Keratinocyte (primary cell): ENCODE results near the gene ZNG1F. TPM values are rescaled to one million over a fixed set of nuclear protein-coding genes. Genes with fewer than 3 reads are reported as not detected.
"Not testable (repeated sequence)": the region's sequence is repeated elsewhere in the genome, so short reads cannot be mapped to it uniquely, and the experiment has no call there.

Experiments
- DNase-seq: peaks from one replicate; pipeline ENCODE4 v3.0.0-alpha.2; 2011; ENCODE audit warnings: low read depth, missing footprints, low spot score
- FAIRE-seq: peaks from 2 replicates; lab custom pipeline; 2011; peaks lifted over from hg19 to GRCh38; lab: Jason Lieb, UNC
- H2AFZ ChIP-seq: 2 replicates; pipeline ENCODE4 v1.6.0; 2012; ENCODE audit warnings: low read length, control low read depth, inconsistent platforms; ENCODE audit not compliant: control insufficient read depth
- H3K27ac ChIP-seq: 2 replicates; pipeline ENCODE4 v1.5.1; 2011; ENCODE audit warnings: low read length; ENCODE audit not compliant: control insufficient read depth, insufficient read depth
- H3K27me3 ChIP-seq: 3 replicates; pipeline ENCODE4 v1.6.0; 2011; ENCODE audit warnings: low read length; ENCODE audit not compliant: control insufficient read depth, insufficient read depth; ENCODE audit errors: extremely low read depth
- H3K36me3 ChIP-seq, 2 experiments: 2 replicates in 1 of 2; 3 replicates in 1 of 2; pipeline ENCODE4 v1.5.1; 2011; ENCODE audit warnings: low read length in 2 of 2, mild to moderate bottlenecking in 1 of 2; ENCODE audit not compliant: control insufficient read depth in 2 of 2, insufficient read depth in 2 of 2; ENCODE audit errors: extremely low read depth in 1 of 2
- H3K4me1 ChIP-seq: 3 replicates; pipeline ENCODE4 v1.5.1; 2011; ENCODE audit warnings: low read length; ENCODE audit not compliant: control insufficient read depth, insufficient read depth; ENCODE audit errors: extremely low read depth
- H3K4me2 ChIP-seq: 3 replicates; pipeline ENCODE4 v1.6.0; 2011; ENCODE audit warnings: low read depth, low read length; ENCODE audit not compliant: control insufficient read depth, insufficient read depth; ENCODE audit errors: extremely low read depth
- H3K4me3 ChIP-seq, 3 experiments: fragments of 200-600 bp in 1 of 3; sonication (generic) in 1 of 3; 2 replicates in 2 of 3; 3 replicates in 1 of 3; pipeline ENCODE4 v1.5.1; 2011 to 2016; ENCODE audit warnings: low read length in 3 of 3, mild to moderate bottlenecking in 3 of 3, control low read depth in 2 of 3, inconsistent platforms in 1 of 3, low read depth in 1 of 3, mixed read lengths in 1 of 3, mixed run types in 1 of 3, moderate library complexity in 1 of 3; ENCODE audit not compliant: control insufficient read depth in 2 of 3, insufficient read depth in 2 of 3; ENCODE audit errors: extremely low read depth in 1 of 3
- H3K79me2 ChIP-seq: 2 replicates; pipeline ENCODE4 v1.6.0; 2012; ENCODE audit warnings: low read length; ENCODE audit not compliant: control insufficient read depth, insufficient read depth
- H3K9ac ChIP-seq: 3 replicates; pipeline ENCODE4 v1.6.0; 2011; ENCODE audit warnings: low read length; ENCODE audit not compliant: control insufficient read depth, insufficient read depth; ENCODE audit errors: extremely low read depth
- H3K9me1 ChIP-seq: 3 replicates; pipeline ENCODE4 v1.6.0; 2011; ENCODE audit warnings: low read length; ENCODE audit not compliant: control insufficient read depth, insufficient read depth; ENCODE audit errors: extremely low read depth
- H3K9me3 ChIP-seq: 2 replicates; pipeline ENCODE4 v1.5.1; 2012; ENCODE audit warnings: low read depth, low read length; ENCODE audit not compliant: control insufficient read depth
- H4K20me1 ChIP-seq: 3 replicates; pipeline ENCODE4 v1.6.0; 2011; ENCODE audit warnings: low read length; ENCODE audit not compliant: control insufficient read depth, insufficient read depth; ENCODE audit errors: extremely low read depth
- dilution Hi-C: fragments of 300-500 bp; cut with MboI; formaldehyde crosslinking; loops from one replicate; pipeline ENCODE4 v1.7.0; 2020; ENCODE audit warnings: low sequenced_read_pairs; ENCODE audit not compliant: extremely low pct_ligation_motif_present
- polyA plus RNA-seq, 5 experiments: library from polyadenylated mRNA; depleted of rRNA in 3 of 5; stranded (reverse) in 3 of 5; stranded (forward) in 1 of 5; unstranded in 1 of 5; fragments of >200 nt; gene quantifications; 1 replicate in 1 of 5; 2 replicates in 3 of 5; 3 replicates in 1 of 5; pipeline versions ENCODE4 v1.2.1 to v1.2.3, GENCODE V29; 2011 to 2012; ENCODE audit warnings: missing spikeins in 2 of 5, low read depth in 1 of 5, low replicate concordance in 1 of 5

ZNG1F gene
- polyA plus RNA-seq, 1 donor (not counting 4 experiments of a cell fraction or from before 2014, with no cell fraction given), result 18.4 TPM

DNA sequence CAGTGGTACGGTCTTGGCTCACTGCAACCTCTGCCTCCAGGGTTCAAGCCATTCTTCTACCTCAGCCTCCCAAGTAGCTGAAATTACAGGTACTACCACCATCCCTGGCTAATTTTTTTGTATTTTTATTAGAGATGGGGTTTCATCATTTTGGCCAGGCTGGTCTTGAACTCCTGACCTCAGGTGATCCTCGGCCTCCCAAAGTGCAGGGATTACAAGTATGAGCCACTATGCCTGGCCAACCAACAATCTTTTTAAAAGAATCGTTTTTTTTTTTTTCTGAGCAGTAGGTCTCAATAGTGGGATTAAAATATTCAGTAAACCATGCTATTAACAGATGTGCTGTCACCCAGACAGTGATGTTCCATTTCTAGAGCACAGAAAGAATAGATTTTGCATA is 45.1 kb upstream of the ZNG1F start:
- peak overlapping the region; percentile 60 for H3K4me2 ChIP-seq
- FAIRE-seq, dilution Hi-C loops, H3K4me3 ChIP-seq, H3K4me1 ChIP-seq, H3K9me3 ChIP-seq, H3K36me3 ChIP-seq, H3K27ac ChIP-seq, H4K20me1 ChIP-seq, DNase-seq, H3K9me1 ChIP-seq, H2AFZ ChIP-seq, H3K9ac ChIP-seq, H3K27me3 ChIP-seq: not testable (repeated sequence)
- peaks cover 12% of the 10 kb centered on the region for H3K79me2 ChIP-seq

DNA sequence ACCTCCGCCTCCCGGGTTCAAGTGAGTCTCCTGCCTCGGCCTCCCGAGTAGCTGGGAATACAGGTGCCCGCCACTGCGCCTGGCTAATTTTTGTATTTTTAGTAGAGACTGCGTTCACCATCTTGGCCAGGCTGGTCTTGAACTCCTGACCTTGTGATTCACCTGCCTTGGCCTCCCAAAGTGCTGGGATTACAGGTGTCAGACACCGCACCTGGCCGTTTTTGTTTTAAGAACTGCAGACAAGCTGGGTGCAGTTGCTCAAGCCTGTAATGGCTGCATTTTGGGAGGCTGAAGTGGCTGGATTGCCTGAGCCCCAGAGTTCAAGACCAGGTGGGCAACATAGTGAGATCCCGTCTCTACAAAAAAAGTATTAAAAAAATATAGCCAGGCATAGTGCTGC is 43.2 kb upstream of the ZNG1F start:
- H3K9me3 ChIP-seq, result peaks cover 11% of the 10 kb centered on the region
- H4K20me1 ChIP-seq, H3K36me3 ChIP-seq, H3K9ac ChIP-seq, H3K27ac ChIP-seq, DNase-seq, H3K9me1 ChIP-seq, dilution Hi-C loops, FAIRE-seq, H2AFZ ChIP-seq, H3K4me2 ChIP-seq, H3K4me1 ChIP-seq, H3K27me3 ChIP-seq, H3K4me3 ChIP-seq: not testable (repeated sequence)
- H3K79me2 ChIP-seq, result peaks cover 12% of the 10 kb centered on the region

DNA sequence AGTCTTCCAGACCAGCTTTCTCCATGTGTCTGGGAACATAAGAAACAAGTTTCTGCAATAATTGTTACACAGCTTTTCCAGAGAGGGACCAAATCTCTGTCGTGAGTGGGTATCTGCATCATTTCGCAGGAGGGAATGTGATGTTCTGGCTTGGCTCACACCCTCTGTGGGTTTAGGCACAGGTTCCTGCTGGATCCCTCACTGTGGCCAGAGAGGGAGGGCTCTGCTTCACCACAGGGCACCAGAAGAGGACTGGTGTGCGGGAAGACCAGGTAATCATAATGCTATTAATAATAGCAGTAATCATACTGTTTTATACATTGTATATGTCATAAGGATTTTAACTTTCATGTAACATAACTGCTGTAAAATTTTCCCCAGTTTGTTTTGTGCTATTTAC is 41.3 kb upstream of the ZNG1F start:
- DNase-seq, H4K20me1 ChIP-seq, H3K4me2 ChIP-seq, H3K4me3 ChIP-seq, H3K36me3 ChIP-seq, H3K9me1 ChIP-seq, H3K27ac ChIP-seq, H3K4me1 ChIP-seq, H3K9ac ChIP-seq, H2AFZ ChIP-seq, H3K27me3 ChIP-seq, dilution Hi-C loops, FAIRE-seq: not testable (repeated sequence)
- H3K79me2 ChIP-seq, result peaks cover 12% of the 10 kb centered on the region
- H3K9me3 ChIP-seq, result peaks cover 11% of the 10 kb centered on the region
